GM21423 (cell line): ENCODE measurements around the gene GNA14.
A peak's percentile ranks its signal among the peaks of the same experiment; 100 is the strongest.
"Not testable (repeated sequence)": the region's sequence is repeated elsewhere in the genome, so short reads cannot be mapped to it uniquely, and the experiment has no call there.

Source experiments
- ATAC-seq: cut with Tn5 transposase; IDR thresholded peaks from one replicate; pipeline ENCODE4 v1.9.1; 2021; ENCODE audit warnings: mild to moderate bottlenecking, moderate library complexity; ENCODE audit not compliant: unreplicated experiment

The GNA14 gene

GRCh38 chr9:77497322-77498198 is 150.6 kb downstream of the GNA14 start:
- ATAC-seq, result no peak

DNA sequence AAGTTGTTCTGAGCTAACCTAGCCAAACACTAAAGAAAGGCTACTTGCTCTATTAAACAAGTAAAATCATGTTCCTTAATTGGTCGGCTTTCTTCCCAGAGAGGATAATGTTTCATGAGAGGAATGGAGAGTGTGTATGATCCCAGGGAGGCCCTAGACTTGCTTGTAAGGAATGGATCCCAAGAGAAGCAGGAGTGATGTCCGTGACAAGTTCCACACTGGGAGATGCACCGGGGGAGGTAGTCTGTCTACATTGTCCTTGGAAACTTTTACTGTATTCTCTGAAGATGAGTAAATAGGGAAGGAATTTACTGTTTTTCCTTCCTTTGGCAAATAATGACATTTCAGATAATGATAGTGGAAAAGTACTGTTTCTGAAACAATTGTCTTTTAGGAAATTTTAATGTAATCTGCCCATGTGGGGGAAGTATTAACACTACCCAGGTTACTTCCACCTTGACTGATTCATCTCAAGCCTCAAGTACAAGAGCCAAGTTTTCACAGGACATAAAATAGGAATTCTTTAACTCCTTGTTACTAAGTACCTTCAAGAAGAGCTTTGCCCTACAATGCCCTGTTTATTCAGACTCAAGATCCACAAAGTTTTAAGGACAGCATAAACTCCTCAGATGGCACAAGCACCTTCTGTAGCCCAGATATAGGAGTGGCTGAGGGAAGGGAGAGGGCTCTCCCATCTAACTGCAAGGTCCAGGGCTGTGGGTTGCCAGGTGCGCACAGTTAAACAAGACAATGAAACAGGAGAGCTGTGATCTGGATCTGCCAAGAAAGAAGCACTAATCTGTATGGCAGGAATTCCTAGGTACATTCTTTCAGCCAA is 152.1 kb downstream of the GNA14 start:
- ATAC-seq, result no peak

DNA sequence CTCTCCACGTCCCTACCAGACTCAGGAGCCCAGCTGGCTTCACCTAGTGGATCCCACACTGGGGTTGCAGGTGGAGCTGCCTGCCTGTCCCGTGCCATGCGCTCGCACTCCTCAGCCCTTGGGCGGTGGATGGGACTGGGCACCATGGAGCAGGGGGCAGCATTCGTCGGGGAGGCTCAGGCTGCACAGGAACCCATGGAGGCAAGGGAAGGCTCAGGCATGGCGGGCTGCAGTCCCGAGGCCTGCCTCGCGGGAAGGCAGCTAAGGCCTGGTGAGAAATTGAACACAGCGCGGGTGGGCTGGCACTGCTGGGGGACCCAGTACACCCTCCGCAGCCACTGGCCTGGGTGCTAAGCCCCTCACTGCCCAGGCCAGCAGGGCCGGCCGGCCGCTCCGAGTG is 157.8 kb downstream of the GNA14 start:
- not testable (repeated sequence) for ATAC-seq

- not testable (repeated sequence) for ATAC-seq
These were observed 158.5 kb downstream of the GNA14 start for GRCh38 chr9:77489405-77490163.

DNA sequence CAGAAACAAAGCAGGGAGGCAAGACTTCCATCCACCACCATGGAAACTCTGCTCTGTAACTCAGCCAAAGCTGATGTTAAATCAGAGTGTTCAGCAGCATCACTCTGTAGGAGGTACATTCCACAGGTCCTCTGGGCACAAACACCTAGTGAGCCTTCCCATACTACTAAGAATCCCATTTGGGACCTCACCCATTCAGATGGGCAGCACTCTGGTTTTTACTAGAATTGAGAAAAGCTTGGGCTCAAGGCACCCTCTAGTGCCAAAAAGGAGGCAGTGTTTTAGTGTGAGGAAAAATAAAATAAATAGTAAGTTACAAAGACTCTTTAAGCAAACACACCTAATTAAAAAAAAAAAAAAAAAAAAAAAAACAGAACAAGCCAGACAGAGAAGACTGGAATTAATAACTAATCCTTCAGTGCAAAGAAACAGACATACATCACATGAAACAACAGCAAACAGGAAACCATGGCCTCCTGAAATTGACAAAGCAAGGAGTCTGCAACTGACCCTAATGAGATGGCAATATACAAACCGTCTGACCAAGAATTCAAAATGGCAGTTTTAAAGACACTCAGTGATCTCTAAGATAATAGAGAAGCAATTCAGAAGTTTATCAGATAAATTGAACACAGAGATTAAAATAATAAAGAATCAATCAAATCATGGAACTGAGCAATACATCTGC is 159.5 kb downstream of the GNA14 start:
- ATAC-seq, result peak; percentile 53

GRCh38 chr9:77486968-77487367 is 161.2 kb downstream of the GNA14 start:
- ATAC-seq, result no peak

DNA sequence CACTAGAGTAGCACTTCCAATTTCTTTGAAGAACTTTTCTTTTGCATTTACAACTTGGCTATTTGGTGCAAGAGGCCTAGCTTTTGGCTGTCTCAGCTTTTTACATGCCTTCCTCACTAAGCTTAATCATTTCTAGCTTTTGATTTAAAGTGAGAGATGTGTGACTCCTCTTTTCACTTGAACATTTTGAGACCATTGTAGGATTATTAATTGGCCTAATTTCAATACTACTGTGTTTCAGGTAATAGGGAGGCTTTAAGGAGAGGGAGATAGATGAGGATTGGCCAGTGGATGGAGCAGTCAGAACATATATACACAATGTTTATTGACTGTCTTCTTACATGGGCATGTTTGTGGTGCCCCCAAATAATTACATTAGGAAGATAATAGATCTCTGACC is 161.7 kb downstream of the GNA14 start:
- no peak for ATAC-seq

GRCh38 chr9:77475641-77476473 is 172.3 kb downstream of the GNA14 start:
- peak; percentile 99 for ATAC-seq

DNA sequence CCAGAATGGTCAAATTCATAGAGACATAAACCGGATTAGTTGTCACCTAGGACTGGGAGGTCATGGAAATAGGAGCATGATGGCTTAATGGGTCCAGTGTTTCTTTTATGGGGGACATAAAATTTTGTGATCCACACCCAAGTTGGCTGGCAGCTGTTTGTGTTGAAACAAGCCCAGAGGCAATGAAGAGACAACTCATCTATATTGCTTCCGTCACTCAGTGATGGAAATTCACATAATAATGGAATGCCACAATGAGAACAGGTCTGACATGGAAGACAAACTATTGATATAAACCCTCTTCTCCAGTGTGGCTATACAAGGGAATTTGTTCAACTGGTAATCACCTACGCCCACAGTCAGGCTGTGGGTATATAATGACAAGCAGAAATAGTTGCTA is 173.2 kb downstream of the GNA14 start:
- no peak for ATAC-seq

- ATAC-seq, result no peak
These were observed 175.5 kb downstream of the GNA14 start for GRCh38 chr9:77472646-77473045.

GRCh38 chr9:77471572-77471971 is 176.6 kb downstream of the GNA14 start:
- no peak for ATAC-seq

GRCh38 chr9:77469515-77470231 is 178.4 kb downstream of the GNA14 start:
- no peak for ATAC-seq

- no peak for ATAC-seq
These were observed 183.5 kb downstream of the GNA14 start for GRCh38 chr9:77464661-77465060.

GRCh38 chr9:77463151-77463550 is 185.0 kb downstream of the GNA14 start:
- ATAC-seq, result no peak

DNA sequence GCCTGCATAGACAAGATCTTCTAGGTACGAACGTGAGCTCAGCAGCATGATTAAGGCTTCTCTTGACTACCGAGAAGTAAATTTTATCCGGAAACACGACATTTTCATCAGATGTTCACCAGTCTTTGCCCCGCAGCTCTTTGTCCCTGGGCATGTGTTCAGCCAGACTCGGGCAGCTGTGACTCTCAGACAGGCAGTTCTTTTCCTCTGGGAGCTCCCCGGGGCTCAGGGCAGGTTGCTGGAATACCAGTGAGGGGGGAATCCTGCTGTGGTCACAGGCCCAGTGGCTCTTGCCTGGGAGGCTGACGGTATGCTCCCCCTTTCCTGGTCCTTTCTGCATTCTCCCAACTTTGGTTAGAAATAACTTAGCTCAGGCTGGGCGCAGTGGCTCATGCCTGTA is 186.1 kb downstream of the GNA14 start:
- ATAC-seq, result no peak

DNA sequence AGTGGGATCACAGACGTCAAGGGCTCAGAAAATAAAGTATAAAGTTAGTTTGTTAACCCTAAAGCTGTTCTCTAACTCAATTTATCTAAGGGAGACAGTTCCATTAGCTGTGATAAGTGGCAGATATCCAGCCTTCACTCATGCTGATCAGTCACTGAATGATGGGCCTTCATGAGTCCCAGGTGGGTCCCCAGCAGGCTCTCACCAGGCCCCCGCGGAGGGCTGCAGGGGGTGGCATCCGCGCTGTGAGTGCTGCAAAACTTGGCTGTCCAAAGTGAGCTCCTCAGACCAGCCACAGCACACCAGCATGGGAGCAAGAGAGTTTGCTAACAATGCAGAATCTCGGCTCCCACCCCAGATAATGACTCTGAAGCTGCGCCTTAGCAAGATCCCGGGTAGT is 187.2 kb downstream of the GNA14 start:
- no peak for ATAC-seq

GRCh38 chr9:77457916-77458592 is 190.1 kb downstream of the GNA14 start:
- ATAC-seq, result peak; percentile 74

DNA sequence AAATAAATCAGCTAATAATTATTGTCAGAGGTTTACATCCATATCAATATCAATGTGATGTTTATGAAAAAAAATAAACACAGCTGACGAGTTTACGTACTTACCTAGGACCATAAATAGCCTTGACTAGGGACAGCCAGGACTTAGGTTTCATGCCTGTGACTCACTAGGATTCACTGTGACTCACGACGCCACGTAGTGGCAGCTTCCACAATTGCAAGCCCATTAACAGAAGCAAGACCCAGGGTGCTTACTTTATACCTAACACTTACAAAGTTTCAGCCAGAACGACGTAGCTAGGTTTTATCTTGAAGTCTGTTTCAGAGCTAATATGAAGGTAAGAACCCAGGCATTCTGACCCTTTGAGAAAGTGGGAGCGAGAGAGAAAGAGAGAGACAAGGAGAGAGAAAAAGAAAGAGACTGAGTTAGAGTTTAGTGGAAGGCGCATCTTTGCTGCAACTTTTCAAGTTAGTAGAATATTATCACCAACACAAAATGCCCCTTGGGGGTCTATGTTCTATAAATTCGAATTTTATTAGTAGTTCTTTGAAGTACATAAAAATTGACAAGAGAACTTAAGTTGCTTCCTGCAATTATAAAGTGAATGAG is 191.2 kb downstream of the GNA14 start:
- ATAC-seq, result peak; percentile 79
